Colon (tissue), 2 donors: Measurements from ENCODE around the gene RPLP2.

Experiments used
- FAIRE-seq: peaks from 2 replicates; lab custom pipeline; 2012; peaks lifted over from hg19 to GRCh38; lab: Jason Lieb, UNC
- donor health status: control.
- donor health status: control.

Gene RPLP2

GRCh38 chr11:773830-774229, 35.9 kb upstream of the RPLP2 start:
- no peak for FAIRE-seq

GRCh38 chr11:774873-775592, 34.7 kb upstream of the RPLP2 start:
- no peak for FAIRE-seq

- FAIRE-seq = no peak
Observed at GRCh38 chr11:776263-776560, 33.6 kb upstream of the RPLP2 start.

- FAIRE-seq = no peak
Observed at GRCh38 chr11:776561-777287, 33.0 kb upstream of the RPLP2 start.

- no peak for FAIRE-seq
Observed at GRCh38 chr11:777288-778255, 32.2 kb upstream of the RPLP2 start, which contains the start of gene GATD1. Gene GATD1, minus strand, starts transcription at chr11:777487. Its CDS starts 25 bp downstream, at chr11:777462.

GRCh38 chr11:778976-779954, 30.5 kb upstream of the RPLP2 start:
- no peak for FAIRE-seq

GRCh38 chr11:779955-780532, 29.7 kb upstream of the RPLP2 start:
- FAIRE-seq = no peak

GRCh38 chr11:782264-783174, 27.2 kb upstream of the RPLP2 start:
- no peak for FAIRE-seq

GRCh38 chr11:783581-784015, 26.2 kb upstream of the RPLP2 start:
- FAIRE-seq = no peak

GRCh38 chr11:786235-787083, 23.3 kb upstream of the RPLP2 start:
- FAIRE-seq = no peak

GRCh38 chr11:787084-787675, 22.6 kb upstream of the RPLP2 start:
- FAIRE-seq = no peak

- FAIRE-seq = no peak
Observed at GRCh38 chr11:788009-788640, 21.6 kb upstream of the RPLP2 start.

GRCh38 chr11:788953-789940, 20.5 kb upstream of the RPLP2 start:
- no peak for FAIRE-seq

- no peak for FAIRE-seq
Observed at GRCh38 chr11:789943-790342, 19.8 kb upstream of the RPLP2 start, which contains the start of gene CEND1. Gene CEND1, minus strand, starts transcription at chr11:790090. Its CDS starts 1,514 bp downstream, at chr11:788576.

GRCh38 chr11:790721-791564, 18.8 kb upstream of the RPLP2 start:
- no peak for FAIRE-seq
